MM.1S (cell line): ENCODE data around the gene LILRB5.

Source experiments
- DNase-seq: peaks from one replicate; pipeline ENCODE4 v3.0.0-alpha.2; 2015
- H2AFZ ChIP-seq: fragments of 300-600 bp; sonication (generic); 2 replicates; pipeline ENCODE4 v1.6.0; 2016; ENCODE audit warnings: antibody characterized with exemption, low read length
- H3F3A ChIP-seq: fragments of 300-600 bp; sonication (generic); 2 replicates; pipeline ENCODE4 v1.6.1; 2016; ENCODE audit warnings: mild to moderate bottlenecking, antibody characterized with exemption, low read length, moderate library complexity, mixed read lengths; ENCODE audit not compliant: insufficient read depth
- H3K27ac ChIP-seq: fragments of 300-600 bp; sonication (generic); 2 replicates; pipeline ENCODE4 v1.5.1; 2016; ENCODE audit warnings: mild to moderate bottlenecking, low read length
- H3K27me3 ChIP-seq: fragments of 300-600 bp; sonication (generic); replicated peaks from 2 replicates; pipeline ENCODE4 v1.6.0; 2016; ENCODE audit warnings: low read length; ENCODE audit not compliant: insufficient read depth
- H3K36me3 ChIP-seq: fragments of 300-600 bp; sonication (generic); replicated peaks from 2 replicates; pipeline ENCODE4 v1.6.1; 2016; ENCODE audit warnings: mild to moderate bottlenecking, low read length, mixed read lengths; ENCODE audit not compliant: insufficient read depth
- H3K4me1 ChIP-seq: fragments of 300-600 bp; sonication (generic); 2 replicates; pipeline ENCODE4 v1.6.1; 2016; ENCODE audit warnings: low read length, mixed read lengths
- H3K4me2 ChIP-seq: fragments of 300-600 bp; sonication (generic); 2 replicates; pipeline ENCODE4 v1.6.0; 2016; ENCODE audit warnings: low read depth, low read length
- H3K4me3 ChIP-seq: fragments of 300-600 bp; sonication (generic); 2 replicates; pipeline ENCODE4 v1.5.1; 2016; ENCODE audit warnings: low read length, mixed read lengths
- H3K79me2 ChIP-seq: fragments of 300-600 bp; sonication (generic); 2 replicates; pipeline ENCODE4 v1.6.1; 2016; ENCODE audit warnings: mixed run types, low read length, mixed read lengths
- H3K9ac ChIP-seq: fragments of 300-600 bp; sonication (generic); 2 replicates; pipeline ENCODE4 v1.6.1; 2016; ENCODE audit warnings: low read length, mixed read lengths
- H3K9me2 ChIP-seq: fragments of 300-600 bp; sonication (generic); replicated peaks from 2 replicates; pipeline ENCODE4 v1.6.1; 2016; ENCODE audit warnings: mild to moderate bottlenecking, low read length, mixed read lengths; ENCODE audit not compliant: insufficient read depth
- H3K9me3 ChIP-seq: fragments of 300-600 bp; sonication (generic); replicated peaks from 2 replicates; pipeline ENCODE4 v1.6.1; 2016; ENCODE audit warnings: mild to moderate bottlenecking, low read length, mixed read lengths; ENCODE audit not compliant: insufficient read depth
- H4K20me1 ChIP-seq: fragments of 300-600 bp; sonication (generic); 2 replicates; pipeline ENCODE4 v1.6.1; 2016; ENCODE audit warnings: mild to moderate bottlenecking, low read length, moderate library complexity, mixed read lengths; ENCODE audit not compliant: insufficient read depth
- CTCF ChIP-seq: fragments of 300-600 bp; sonication (generic); IDR thresholded peaks from 2 replicates; pipeline ENCODE4 v1.5.1; 2016; ENCODE audit warnings: antibody characterized with exemption, low read length, mixed read lengths
- EZH2 ChIP-seq: fragments of 300-600 bp; sonication (generic); optimal IDR thresholded peaks from 2 replicates; pipeline ENCODE3; 2017; ENCODE audit warnings: low read depth, mild to moderate bottlenecking, antibody characterized with exemption, low read length, mixed read lengths
- EZH2phosphoT487 ChIP-seq: fragments of 300-600 bp; sonication (generic); IDR thresholded peaks from 2 replicates; pipeline ENCODE4 v1.6.1; 2018; ENCODE audit warnings: antibody characterized with exemption, low read length

LILRB5 gene

GRCh38 chr19:54268936-54269335 lies 11.9 kb upstream of the LILRB5 start:
- Histone ChIP-seq H2AFZ (no peak overlapping the region), H3K9me2 (no peaks in the 10 kb centered on the region), H3K27ac (no peak overlapping the region), H3K9ac (no peak overlapping the region), H3F3A (no peaks in the 10 kb centered on the region), H3K4me2 (no peak overlapping the region), H3K4me1 (no peaks in the 10 kb centered on the region), H3K4me3 (no peak overlapping the region), H3K27me3 (peaks cover 77% of the 10 kb centered on the region), H3K9me3 (no peaks in the 10 kb centered on the region), H3K79me2 (no peaks in the 10 kb centered on the region), H4K20me1 (no peaks in the 10 kb centered on the region), H3K36me3 (no peaks in the 10 kb centered on the region)
- TF ChIP-seq CTCF (no peak), EZH2 (no peak), EZH2phosphoT487 (no peak)
- DNase-seq = no peak

DNA sequence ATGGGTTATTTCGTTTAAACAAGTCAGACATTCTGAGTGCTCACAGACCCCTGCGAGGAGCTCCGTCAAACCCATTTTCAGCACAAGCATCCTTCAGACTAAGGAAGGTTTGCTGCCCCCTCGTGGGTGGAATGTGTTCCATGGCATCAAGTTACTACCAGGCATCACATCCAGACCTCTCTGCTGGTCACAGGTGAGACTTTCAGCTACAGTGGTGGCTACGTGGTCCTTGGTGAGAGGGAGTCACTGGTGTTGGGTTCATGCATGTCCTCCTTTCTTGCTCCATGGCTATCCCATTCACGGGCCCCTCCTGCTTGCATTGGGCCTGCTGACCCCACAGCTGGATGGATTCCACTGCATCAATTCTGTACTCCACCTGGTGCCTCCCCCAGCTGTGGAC lies 9.1 kb upstream of the LILRB5 start:
- no peaks in the 10 kb centered on the region for H3F3A ChIP-seq
- no peak overlapping the region for H3K4me2 ChIP-seq
- no peaks in the 10 kb centered on the region for H3K36me3 ChIP-seq
- H3K9me3 ChIP-seq = no peaks in the 10 kb centered on the region
- H3K4me3 ChIP-seq = no peak overlapping the region
- TF ChIP-seq EZH2 (no peak), CTCF (peak; percentile 84), EZH2phosphoT487 (no peak)
- no peak overlapping the region for H3K9ac ChIP-seq
- no peaks in the 10 kb centered on the region for H3K9me2 ChIP-seq
- no peaks in the 10 kb centered on the region for H4K20me1 ChIP-seq
- H3K4me1 ChIP-seq = no peaks in the 10 kb centered on the region
- H3K27me3 ChIP-seq = peaks cover 71% of the 10 kb centered on the region
- DNase-seq = peak; percentile 78
- H3K79me2 ChIP-seq = no peaks in the 10 kb centered on the region
- H3K27ac ChIP-seq = no peak overlapping the region
- no peak overlapping the region for H2AFZ ChIP-seq

DNA sequence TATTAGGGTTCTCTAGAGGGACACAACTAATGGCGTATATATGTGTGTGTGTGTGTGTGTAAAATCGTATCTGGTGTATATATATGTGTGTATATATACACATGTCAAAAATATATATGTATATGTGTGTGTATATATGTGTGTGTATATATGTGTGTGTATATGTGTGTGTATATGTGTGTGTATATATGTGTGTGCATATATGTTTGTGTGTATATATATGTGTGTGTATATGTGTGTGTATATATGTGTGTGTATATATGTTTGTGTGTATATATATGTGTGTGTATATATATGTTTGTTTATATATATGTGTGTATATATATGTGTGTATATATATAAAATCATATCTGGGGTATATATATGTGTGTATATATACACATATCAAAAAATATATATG lies 5.4 kb upstream of the LILRB5 start:
- H3K36me3 ChIP-seq = no peaks in the 10 kb centered on the region
- peaks cover 68% of the 10 kb centered on the region for H3K27me3 ChIP-seq
- no peak overlapping the region for H3K4me2 ChIP-seq
- H4K20me1 ChIP-seq = no peaks in the 10 kb centered on the region
- H3K9me3 ChIP-seq = no peaks in the 10 kb centered on the region
- H3K4me1 ChIP-seq = no peaks in the 10 kb centered on the region
- H3K79me2 ChIP-seq = no peaks in the 10 kb centered on the region
- H2AFZ ChIP-seq = no peak overlapping the region
- H3K9ac ChIP-seq = no peak overlapping the region
- no peaks in the 10 kb centered on the region for H3K9me2 ChIP-seq
- H3F3A ChIP-seq = no peaks in the 10 kb centered on the region
- H3K27ac ChIP-seq = no peak overlapping the region
- no peak for TF ChIP-seq CTCF
- TF ChIP-seq EZH2 = no peak
- no peak for TF ChIP-seq EZH2phosphoT487
- DNase-seq = no peak
- no peak overlapping the region for H3K4me3 ChIP-seq
